ENCODE data around the gene WNT5B. TPM values are rescaled to one million over a fixed set of nuclear protein-coding genes. Genes with fewer than 3 reads are reported as not detected.
A peak's percentile ranks its signal among the peaks of the same experiment; 100 is the strongest.

The WNT5B gene
- total RNA-seq, 1 experiment from 2014 or later = 58.7 TPM

- DNase-seq (ENCODE audit: low read depth) = no peak
Observed at GRCh38 chr12:1650978-1651361, 21.9 kb downstream of the WNT5B start.

DNA sequence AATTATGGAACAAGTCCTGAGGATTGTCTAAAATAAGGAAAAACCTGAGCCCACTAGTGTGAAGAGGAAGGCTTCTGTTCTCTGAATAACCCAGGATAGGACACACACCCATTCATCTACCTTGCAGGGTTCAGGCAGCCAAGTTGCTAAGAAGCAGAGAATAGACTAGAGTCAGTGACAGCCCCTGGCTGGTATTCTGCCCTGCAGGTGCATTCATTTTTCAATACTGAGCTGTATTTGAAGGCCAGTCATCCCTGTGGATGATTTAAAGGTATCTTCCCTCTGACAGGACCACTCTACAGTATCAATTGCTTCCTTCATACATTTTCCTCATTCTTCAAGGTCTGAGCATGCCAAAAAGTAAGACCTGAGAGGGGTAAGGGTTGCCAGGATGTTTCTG is 22.9 kb downstream of the WNT5B start:
- no peak for DNase-seq (ENCODE audit: low read depth)

DNA sequence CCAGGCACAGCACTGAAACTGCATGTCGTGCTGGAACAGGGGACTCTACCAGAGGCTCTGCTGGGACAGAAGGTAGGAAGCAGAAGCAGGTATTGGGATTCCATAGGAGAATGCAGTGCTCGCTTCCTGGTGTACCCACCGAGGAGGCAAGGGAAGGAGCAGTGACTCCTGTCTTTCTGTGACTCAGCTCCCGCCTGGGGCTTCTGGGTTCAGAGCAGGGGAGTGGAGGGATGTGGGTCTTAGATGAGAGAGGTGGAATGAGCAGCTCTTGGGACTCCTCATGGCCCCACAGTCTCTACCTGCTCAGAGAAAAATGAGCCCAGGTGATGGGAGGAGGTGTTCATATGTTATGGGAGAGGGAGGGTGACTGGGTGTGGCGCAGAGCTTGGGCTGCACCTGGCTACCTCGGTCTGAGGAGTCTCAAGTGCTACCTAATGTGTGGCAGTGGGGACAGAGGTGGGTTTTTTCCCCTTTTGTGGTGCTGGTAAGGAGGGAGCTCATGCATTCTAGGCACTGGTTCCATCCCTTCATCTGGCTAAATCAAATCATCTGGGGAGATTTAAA is 26.3 kb downstream of the WNT5B start:
- DNase-seq (ENCODE audit: low read depth) = no peak

DNA sequence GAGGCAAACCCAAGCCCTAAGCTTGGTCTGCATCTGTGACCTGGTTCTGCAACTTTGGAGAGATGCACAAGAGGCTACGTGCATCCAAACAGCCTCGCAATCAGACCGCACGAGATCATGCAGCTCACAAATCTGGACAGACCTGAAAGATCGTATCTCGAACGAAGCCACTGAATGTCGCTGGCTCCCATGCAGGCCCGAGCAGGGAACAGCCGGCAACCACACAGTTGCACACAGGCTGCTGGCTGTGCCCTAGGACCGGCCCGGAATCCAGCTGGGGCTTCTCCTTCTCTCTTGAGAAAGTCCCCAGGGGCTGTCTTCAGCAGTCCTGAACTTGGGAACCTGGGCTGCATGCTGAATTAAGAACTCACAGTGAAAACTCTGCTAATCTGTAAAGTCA is 27.9 kb downstream of the WNT5B start:
- no peak for DNase-seq (ENCODE audit: low read depth)

DNA sequence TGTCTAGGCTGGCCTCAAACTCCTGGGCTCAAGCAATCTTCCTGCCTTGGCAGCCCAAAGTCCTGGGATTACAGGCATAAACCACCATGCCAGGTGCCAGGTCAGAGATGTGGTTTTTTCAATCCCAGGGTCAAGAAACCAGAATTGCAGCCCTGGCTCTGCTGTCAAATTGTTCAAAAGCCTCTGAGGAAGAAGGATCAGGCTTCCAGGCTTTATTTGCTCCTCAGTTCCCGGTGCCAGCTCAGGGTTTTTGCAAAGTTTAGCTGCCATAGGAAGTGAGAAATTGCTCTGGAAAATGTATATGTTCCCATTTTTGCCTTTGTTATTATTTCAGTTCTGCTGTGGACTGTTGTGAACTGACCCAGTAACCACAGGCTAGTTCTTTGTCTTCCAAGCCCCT is 28.7 kb downstream of the WNT5B start:
- DNase-seq (ENCODE audit: low read depth) = no peak

DNA sequence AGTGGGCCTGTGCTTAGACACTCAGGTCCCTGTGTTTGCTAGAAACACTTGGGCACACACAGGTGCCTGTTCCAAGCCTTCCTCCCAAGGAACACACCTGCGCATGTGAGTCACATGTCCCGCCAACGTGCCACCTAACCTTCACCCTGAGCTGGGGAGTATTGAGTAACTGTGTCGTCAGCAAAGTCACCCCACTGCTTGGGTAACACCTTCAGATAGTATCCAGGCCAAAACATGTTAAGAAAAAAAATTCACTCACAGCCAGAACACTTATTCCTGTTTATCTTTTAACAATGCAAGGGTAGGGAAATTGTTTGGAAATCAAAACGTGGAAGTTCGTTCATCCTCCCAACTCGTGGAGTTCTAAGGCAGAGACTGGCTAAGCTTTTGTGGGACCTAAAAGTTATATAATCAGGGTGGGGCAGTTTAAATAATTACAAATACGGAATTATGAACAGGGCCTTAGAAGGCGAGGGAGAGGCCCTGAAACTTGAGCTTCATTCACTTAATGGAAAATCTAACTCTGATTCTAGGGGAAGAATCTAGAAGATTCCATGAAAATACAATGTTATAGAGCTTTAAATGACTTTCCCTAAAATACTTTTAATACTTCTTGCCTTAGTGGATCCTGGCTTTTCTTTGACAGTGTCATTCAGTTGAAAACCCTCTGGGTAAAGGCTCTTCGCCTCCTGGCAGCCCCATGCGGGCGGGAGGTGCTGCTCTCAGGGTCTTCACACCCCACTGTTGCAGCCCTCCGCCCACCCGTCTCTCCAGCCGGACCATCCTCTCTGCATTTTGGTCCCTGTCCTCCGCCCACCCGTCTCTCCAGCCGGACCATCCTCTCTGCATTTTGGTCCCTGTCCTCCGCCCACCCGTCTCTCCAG is 31.5 kb downstream of the WNT5B start:
- DNase-seq (ENCODE audit: low read depth) = no peak

DNA sequence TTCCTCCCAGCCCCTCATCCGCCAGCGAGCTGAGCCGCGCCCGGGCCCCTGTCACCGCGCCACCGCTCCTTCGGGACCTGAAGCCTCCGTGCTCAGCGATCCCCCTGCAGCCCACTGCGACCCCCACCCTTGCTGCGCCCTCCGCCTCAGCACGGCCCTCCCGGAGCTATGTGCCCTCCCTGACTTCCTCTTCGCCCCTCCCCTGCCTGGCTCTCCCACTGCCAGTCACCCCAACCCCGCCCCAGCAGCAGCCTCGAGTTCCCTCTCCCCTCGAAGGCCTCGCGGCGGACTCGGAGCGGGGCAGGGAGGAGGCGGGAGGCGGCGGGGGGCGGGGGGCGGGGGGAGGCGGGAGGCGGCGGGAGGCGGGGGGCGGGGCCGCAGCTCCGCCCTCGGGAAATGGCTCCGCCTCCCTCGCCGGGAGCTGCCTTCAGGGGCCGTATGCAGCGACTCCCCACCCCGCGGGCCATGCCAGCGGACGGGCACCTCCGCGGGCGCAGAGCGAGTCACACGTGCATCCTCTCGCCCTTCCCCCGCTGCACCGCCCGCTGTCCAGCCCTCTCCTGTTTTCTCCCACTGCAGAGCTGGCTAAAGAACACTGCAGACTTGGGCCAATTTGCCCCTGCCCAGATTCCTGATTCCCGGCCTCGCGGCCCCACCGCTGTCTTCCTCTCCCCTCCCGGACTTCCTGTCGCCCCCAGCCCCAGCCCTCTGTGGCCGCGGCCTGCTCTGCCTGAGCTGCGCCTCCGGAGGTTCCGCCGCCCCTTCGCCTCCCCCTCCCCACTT is 32.7 kb downstream of the WNT5B start:
- DNase-seq (ENCODE audit: low read depth) = peak; percentile 96

- no peak for DNase-seq (ENCODE audit: low read depth)
Observed at GRCh38 chr12:1662761-1663439, 33.9 kb downstream of the WNT5B start.

GRCh38 chr12:1663440-1664132 is 34.6 kb downstream of the WNT5B start:
- DNase-seq (ENCODE audit: low read depth) = no peak

- no peak for DNase-seq (ENCODE audit: low read depth)
Observed at GRCh38 chr12:1665366-1665765, 36.3 kb downstream of the WNT5B start.

DNA sequence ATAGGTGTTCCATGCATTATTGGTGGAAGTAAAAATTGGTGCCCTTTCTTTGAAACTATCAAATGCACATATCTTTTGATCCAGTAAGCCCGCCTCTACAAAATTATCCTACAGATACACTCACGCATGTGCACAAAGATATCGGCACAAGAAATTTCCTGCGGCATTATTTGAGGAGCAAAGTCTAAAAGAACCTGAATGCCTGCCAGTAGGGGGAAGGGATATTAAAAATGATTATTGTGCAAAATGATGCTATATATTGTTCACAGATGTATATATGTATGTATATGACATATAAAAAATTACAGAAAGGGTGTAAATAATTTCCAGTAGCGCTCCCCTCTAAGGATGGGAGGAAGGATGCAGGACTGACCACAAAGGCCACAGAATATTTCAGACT is 37.2 kb downstream of the WNT5B start:
- DNase-seq (ENCODE audit: low read depth) = no peak

GRCh38 chr12:1666685-1667162 is 37.7 kb downstream of the WNT5B start:
- DNase-seq (ENCODE audit: low read depth) = no peak

DNA sequence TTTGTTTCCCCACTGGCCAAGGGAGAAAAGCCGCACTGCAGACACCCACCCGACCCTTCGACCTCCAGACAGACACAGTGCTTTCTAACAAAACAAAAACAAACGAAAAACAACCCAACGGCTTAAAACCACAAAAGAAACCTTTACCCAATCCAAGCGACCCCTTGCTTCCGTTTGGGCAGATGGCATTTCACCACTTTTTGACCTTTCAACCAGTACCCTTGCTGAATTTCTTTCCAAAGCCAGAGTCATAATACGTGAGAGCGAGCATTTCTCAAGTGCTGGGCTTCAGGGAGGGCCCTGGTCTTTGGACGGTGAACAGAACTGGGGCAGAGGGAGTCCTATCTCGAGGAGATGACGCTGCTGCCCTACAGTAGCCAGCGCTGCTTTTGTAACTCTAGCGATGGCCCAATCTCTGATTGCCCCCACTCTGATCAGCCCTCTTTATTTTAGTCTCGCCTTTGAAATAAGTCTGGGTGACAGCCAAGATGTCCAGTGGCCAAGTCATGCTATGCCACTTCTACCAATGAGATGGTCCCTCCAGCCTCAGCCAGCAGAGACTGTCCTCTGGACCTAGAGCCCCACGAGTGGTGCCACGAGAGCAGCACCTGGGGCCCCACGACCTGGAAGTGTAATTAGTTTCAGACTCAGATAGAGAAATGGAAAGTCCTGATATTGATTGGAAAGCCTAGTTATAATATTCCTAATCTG is 40.0 kb downstream of the WNT5B start:
- DNase-seq (ENCODE audit: low read depth) = no peak

GRCh38 chr12:1670358-1671268 is 41.6 kb downstream of the WNT5B start:
- no peak for DNase-seq (ENCODE audit: low read depth)

GRCh38 chr12:1676043-1676442 is 47.0 kb downstream of the WNT5B start:
- DNase-seq (ENCODE audit: low read depth) = no peak

GRCh38 chr12:1680804-1681492 is 51.9 kb downstream of the WNT5B start:
- DNase-seq (ENCODE audit: low read depth) = no peak

- DNase-seq (ENCODE audit: low read depth) = no peak
Observed at GRCh38 chr12:1681493-1681807, 52.4 kb downstream of the WNT5B start.

DNA sequence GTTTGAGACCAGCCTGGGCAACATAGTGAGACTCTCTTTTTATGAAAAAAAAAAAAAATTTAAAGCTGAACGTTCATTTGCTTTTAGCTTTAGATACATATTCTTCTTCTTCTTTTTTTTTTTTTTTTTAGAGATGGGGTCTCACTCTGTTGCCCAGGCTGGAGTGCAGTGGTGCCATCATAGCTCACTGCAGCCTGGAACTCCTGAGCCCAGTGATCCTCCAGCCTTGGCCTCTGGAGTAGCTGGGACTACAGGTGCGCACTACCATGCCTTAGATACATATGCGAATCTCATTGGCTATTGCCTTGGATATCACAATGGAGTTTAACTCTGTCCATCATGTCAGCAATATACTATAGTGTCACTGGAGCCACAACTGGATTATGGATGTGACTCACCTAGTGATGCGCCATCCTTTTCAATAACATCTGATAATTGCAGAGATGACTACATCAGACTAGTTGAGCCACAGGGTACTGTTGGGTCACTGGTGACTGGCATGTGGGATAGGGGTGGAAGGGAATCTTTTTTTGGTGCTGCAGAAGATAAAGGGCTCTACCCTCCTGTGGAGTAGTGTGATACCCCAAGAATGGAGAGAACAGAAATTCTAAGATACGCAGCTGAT is 59.2 kb downstream of the WNT5B start:
- DNase-seq (ENCODE audit: low read depth) = peak; percentile 24

Data from Daoy (cell line).